H9 (cell line): ENCODE data around the gene ZSCAN1. TPM values are rescaled to one million over a fixed set of nuclear protein-coding genes. Genes with fewer than 3 reads are reported as not detected.

ENCODE experiments used
- DNase-seq: peaks from one replicate; pipeline ENCODE4 v3.0.0-alpha.2; 2017
- H2AFZ ChIP-seq: one replicate; pipeline ENCODE4 v1.6.1; 2013; ENCODE audit warnings: mild to moderate bottlenecking, low read length, control low read depth, moderate library complexity
- H2AK5ac ChIP-seq: 2 replicates; pipeline ENCODE4 v1.6.1; 2013; ENCODE audit warnings: low read length, control low read depth, mixed read lengths; ENCODE audit not compliant: insufficient read length
- H2BK120ac ChIP-seq: one replicate; pipeline ENCODE4 v1.6.1; 2013; ENCODE audit warnings: low read depth, mild to moderate bottlenecking, low read length, control low read depth, inconsistent platforms; ENCODE audit not compliant: poor library complexity, severe bottlenecking
- H2BK12ac ChIP-seq: 2 replicates; pipeline ENCODE4 v1.6.1; 2013; ENCODE audit warnings: low read length, control low read depth, mixed read lengths, low read depth; ENCODE audit not compliant: insufficient read length
- H2BK15ac ChIP-seq: 2 replicates; pipeline ENCODE4 v1.6.1; 2013; ENCODE audit warnings: low read depth, low read length, control low read depth
- H2BK20ac ChIP-seq: one replicate; pipeline ENCODE4 v1.6.1; 2013; ENCODE audit warnings: low read depth, mild to moderate bottlenecking, low read length, control low read depth, inconsistent platforms; ENCODE audit not compliant: poor library complexity, severe bottlenecking
- H2BK5ac ChIP-seq: 2 replicates; pipeline ENCODE4 v1.6.1; 2013; ENCODE audit warnings: low read length, control low read depth, mixed read lengths; ENCODE audit not compliant: insufficient read length
- H3K14ac ChIP-seq: 2 replicates; pipeline ENCODE4 v1.6.1; 2013; ENCODE audit warnings: low read length, control low read depth; ENCODE audit not compliant: insufficient read depth
- H3K18ac ChIP-seq: 2 replicates; pipeline ENCODE4 v1.6.1; 2013; ENCODE audit warnings: low read depth, mild to moderate bottlenecking, mixed read lengths, low read length, control low read depth; ENCODE audit not compliant: insufficient read length
- H3K23ac ChIP-seq: 2 replicates; pipeline ENCODE4 v1.6.1; 2013; ENCODE audit warnings: low read length, control low read depth, mixed read lengths, low read depth; ENCODE audit not compliant: insufficient read length
- H3K23me2 ChIP-seq: 2 replicates; pipeline ENCODE4 v1.6.1; 2013; ENCODE audit warnings: low read depth, mild to moderate bottlenecking, mixed read lengths, low read length, control low read depth; ENCODE audit not compliant: insufficient read length, poor library complexity, severe bottlenecking
- H3K27ac ChIP-seq: 2 replicates; pipeline ENCODE4 v1.5.1; 2013; ENCODE audit warnings: low read length, control low read depth, mixed read lengths, low read depth; ENCODE audit not compliant: insufficient read length
- H3K27me3 ChIP-seq: 2 replicates; pipeline ENCODE4 v1.6.1; 2013; ENCODE audit warnings: low read length, control low read depth, inconsistent platforms; ENCODE audit not compliant: insufficient read depth
- H3K4ac ChIP-seq: 2 replicates; pipeline ENCODE4 v1.6.1; 2013; ENCODE audit warnings: low read depth, mild to moderate bottlenecking, control low read depth, inconsistent platforms, low read length, moderate library complexity
- H3K4me1 ChIP-seq: 2 replicates; pipeline ENCODE4 v1.6.1; 2013; ENCODE audit warnings: low read length, control low read depth, inconsistent platforms; ENCODE audit not compliant: insufficient read depth
- H3K4me2 ChIP-seq: 2 replicates; pipeline ENCODE4 v1.6.1; 2013; ENCODE audit warnings: low read length, control low read depth, mixed read lengths; ENCODE audit not compliant: insufficient read length, insufficient read depth
- H3K56ac ChIP-seq: 2 replicates; pipeline ENCODE4 v1.6.1; 2013; ENCODE audit warnings: low read depth, mild to moderate bottlenecking, mixed read lengths, low read length, control low read depth; ENCODE audit not compliant: insufficient read length
- H3K79me1 ChIP-seq: 2 replicates; pipeline ENCODE4 v1.6.1; 2013; ENCODE audit warnings: low read depth, mild to moderate bottlenecking, moderate library complexity, low read length, control low read depth, inconsistent platforms; ENCODE audit not compliant: insufficient read depth, poor library complexity, severe bottlenecking
- H3K79me2 ChIP-seq: 2 replicates; pipeline ENCODE4 v1.6.1; 2013; ENCODE audit warnings: low read length, control low read depth, inconsistent platforms; ENCODE audit not compliant: insufficient read depth
- H3K9ac ChIP-seq: 2 replicates; pipeline ENCODE4 v1.6.1; 2013; ENCODE audit warnings: low read length, control low read depth, mixed read lengths; ENCODE audit not compliant: insufficient read length; ENCODE audit errors: extremely low read depth
- H3K9me3 ChIP-seq: one replicate; pipeline ENCODE4 v1.6.1; 2013; ENCODE audit warnings: low read depth, low read length, inconsistent platforms; ENCODE audit not compliant: control insufficient read depth
- H3T11ph ChIP-seq: one replicate; pipeline ENCODE4 v1.6.1; 2013; ENCODE audit warnings: mild to moderate bottlenecking, low read length, control low read depth, inconsistent platforms
- H4K20me1 ChIP-seq: one replicate; pipeline ENCODE4 v1.6.1; 2013; ENCODE audit not compliant: control insufficient read depth, insufficient read length, insufficient read depth
- H4K5ac ChIP-seq: 2 replicates; pipeline ENCODE4 v1.6.1; 2013; ENCODE audit warnings: low read depth, mild to moderate bottlenecking, mixed read lengths, low read length, control low read depth; ENCODE audit not compliant: insufficient read length
- H4K8ac ChIP-seq: replicated peaks from 2 replicates; pipeline ENCODE4 v1.6.1; 2013; ENCODE audit warnings: low read length, control low read depth, mixed read lengths, low read depth; ENCODE audit not compliant: insufficient read length
- H4K91ac ChIP-seq: 2 replicates; pipeline ENCODE4 v1.6.1; 2013; ENCODE audit warnings: low read depth, mild to moderate bottlenecking, moderate library complexity, mixed read lengths, low read length, control low read depth; ENCODE audit not compliant: insufficient read length
- H3K27ac Mint-ChIP-seq, 3 experiments: 2 replicates in 2 of 3; 3 replicates in 1 of 3; pipeline ENCODE4 v1.8.0; 2020 to 2021; ENCODE audit warnings: mixed read lengths in 3 of 3, mild to moderate bottlenecking in 1 of 3, moderate library complexity in 1 of 3
- H3K27me3 Mint-ChIP-seq: 2 replicates; pipeline ENCODE4 v1.8.0; 2021; ENCODE audit warnings: low read depth, mild to moderate bottlenecking, moderate library complexity, mixed read lengths
- H3K36me3 Mint-ChIP-seq, 3 experiments: 2 replicates in 2 of 3; 3 replicates in 1 of 3; pipeline ENCODE4 v1.8.0; 2020 to 2021; ENCODE audit warnings: low read depth in 3 of 3, mixed read lengths in 3 of 3; ENCODE audit not compliant: insufficient read depth in 1 of 3
- H3K4me1 Mint-ChIP-seq, 2 experiments: 2 replicates each; pipeline ENCODE4 v1.8.0; 2020; ENCODE audit warnings: mixed read lengths in 2 of 2
- H3K4me3 Mint-ChIP-seq, 2 experiments: 2 replicates in 1 of 2; 3 replicates in 1 of 2; pipeline ENCODE4 v1.8.0; 2020 to 2021; ENCODE audit warnings: mild to moderate bottlenecking in 2 of 2, mixed read lengths in 2 of 2, moderate library complexity in 1 of 2
- H3K9me3 Mint-ChIP-seq, 2 experiments: 2 replicates in 1 of 2; 3 replicates in 1 of 2; pipeline ENCODE4 v1.8.0; 2020; ENCODE audit warnings: mild to moderate bottlenecking in 2 of 2, mixed read lengths in 2 of 2, moderate library complexity in 1 of 2
- WGBS: extraction: QIAGEN DNeasy Blood & Tissue Kit; methylation state at CpG from one replicate; pipeline ENCODE4 v1.1.7; 2013; ENCODE audit warnings: missing lambda C conversion rate, low lambda C conversion rate, mixed read lengths; ENCODE audit not compliant: insufficient read length; ENCODE audit errors: extremely low coverage; 5-methylcytosine and 5-hydroxymethylcytosine counted together
- total RNA-seq: library from RNA; stranded (reverse); gene quantifications from 2 replicates; pipeline ENCODE4 v1.2.1, GENCODE V29; 2021
- TF ChIP-seq, protein P1 (sequence below): fragments of 200-600 bp; sonication (generic); conservative IDR thresholded peaks from 3 replicates; pipeline ENCODE4 v1.8.0; 2021; ENCODE audit warnings: antibody characterized with exemption, mild to moderate bottlenecking

ZSCAN1 gene
- total RNA-seq, 1 experiment from 2014 or later, result 1.2 TPM

DNA sequence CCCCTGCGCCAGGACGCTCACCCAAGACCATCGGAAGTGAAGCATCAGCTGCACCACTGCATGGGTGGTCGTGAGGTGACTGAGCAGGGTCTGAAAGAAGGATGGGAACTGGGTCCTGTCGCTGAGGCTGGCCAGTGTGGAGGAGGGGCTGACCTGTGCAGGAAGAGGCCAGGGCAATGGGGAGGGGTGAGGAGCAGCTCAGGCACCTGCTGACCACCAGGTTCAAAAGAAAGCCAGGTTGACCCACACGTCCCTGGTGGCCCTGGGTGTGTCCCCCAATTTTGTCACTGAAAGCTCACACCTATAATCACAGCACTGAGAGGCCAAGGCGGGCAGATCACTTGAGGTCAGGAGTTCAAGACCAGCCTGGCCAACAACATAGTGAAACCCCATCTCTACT lies 13.7 kb upstream of the ZSCAN1 start:
- no peak overlapping the region for H3K56ac ChIP-seq
- Mint-ChIP-seq H3K4me1 (no peaks in the 10 kb centered on the region), H3K9me3 (peaks cover 68 to 69% of the 10 kb centered on the region in 2 experiments), H3K27ac (no peak overlapping the region), H3K4me3 (no peak overlapping the region), H3K27me3 (peaks cover 12% of the 10 kb centered on the region), H3K36me3 (peaks cover 7 to 11% (median 8%) of the 10 kb centered on the region in 3 experiments; a peak in 6 of 7 replicates)
- H3K23ac ChIP-seq, result no peak overlapping the region
- H2BK12ac ChIP-seq, result no peak overlapping the region
- H2BK15ac ChIP-seq, result no peak overlapping the region
- no peak overlapping the region for H4K5ac ChIP-seq
- no peak overlapping the region for H3K14ac ChIP-seq
- no peaks in the 10 kb centered on the region for H3K9me3 ChIP-seq
- no peak overlapping the region for H2BK5ac ChIP-seq
- no peak overlapping the region for H2BK20ac ChIP-seq
- H4K91ac ChIP-seq, result no peak overlapping the region
- H3K4me1 ChIP-seq, result no peaks in the 10 kb centered on the region
- no CpG with 5 or more reads among the region's 7 CpGs for WGBS
- H3T11ph ChIP-seq, result no peak overlapping the region
- no peak overlapping the region for H4K8ac ChIP-seq
- no peaks in the 10 kb centered on the region for H3K79me2 ChIP-seq
- no peak overlapping the region for H2AK5ac ChIP-seq
- H3K27me3 ChIP-seq, result no peaks in the 10 kb centered on the region
- no peak overlapping the region for H3K9ac ChIP-seq
- H2BK120ac ChIP-seq, result no peak overlapping the region
- H4K20me1 ChIP-seq, result no peaks in the 10 kb centered on the region
- no peak overlapping the region for H3K4ac ChIP-seq
- no peaks in the 10 kb centered on the region for H3K79me1 ChIP-seq
- no peak for DNase-seq
- TF ChIP-seq, protein P1, sequence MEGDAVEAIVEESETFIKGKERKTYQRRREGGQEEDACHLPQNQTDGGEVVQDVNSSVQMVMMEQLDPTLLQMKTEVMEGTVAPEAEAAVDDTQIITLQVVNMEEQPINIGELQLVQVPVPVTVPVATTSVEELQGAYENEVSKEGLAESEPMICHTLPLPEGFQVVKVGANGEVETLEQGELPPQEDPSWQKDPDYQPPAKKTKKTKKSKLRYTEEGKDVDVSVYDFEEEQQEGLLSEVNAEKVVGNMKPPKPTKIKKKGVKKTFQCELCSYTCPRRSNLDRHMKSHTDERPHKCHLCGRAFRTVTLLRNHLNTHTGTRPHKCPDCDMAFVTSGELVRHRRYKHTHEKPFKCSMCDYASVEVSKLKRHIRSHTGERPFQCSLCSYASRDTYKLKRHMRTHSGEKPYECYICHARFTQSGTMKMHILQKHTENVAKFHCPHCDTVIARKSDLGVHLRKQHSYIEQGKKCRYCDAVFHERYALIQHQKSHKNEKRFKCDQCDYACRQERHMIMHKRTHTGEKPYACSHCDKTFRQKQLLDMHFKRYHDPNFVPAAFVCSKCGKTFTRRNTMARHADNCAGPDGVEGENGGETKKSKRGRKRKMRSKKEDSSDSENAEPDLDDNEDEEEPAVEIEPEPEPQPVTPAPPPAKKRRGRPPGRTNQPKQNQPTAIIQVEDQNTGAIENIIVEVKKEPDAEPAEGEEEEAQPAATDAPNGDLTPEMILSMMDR, result no peak
- no peak overlapping the region for H3K18ac ChIP-seq
- H2AFZ ChIP-seq, result no peak overlapping the region
- H3K27ac ChIP-seq, result no peak overlapping the region
- H3K4me2 ChIP-seq, result no peak overlapping the region
- H3K23me2 ChIP-seq, result no peaks in the 10 kb centered on the region
